NCI-H69 (cell line): ENCODE results near the gene TANGO6.
"Not testable (repeated sequence)": the region's sequence is repeated elsewhere in the genome, so short reads cannot be mapped to it uniquely, and the experiment has no call there.

Experiments
- DNase-seq: peaks from one replicate; lab custom pipeline; 2025; lab: John Stamatoyannopoulos, UW

The TANGO6 gene

GRCh38 chr16:68843482-68844210 lies at the start of gene TANGO6:
TANGO6 (plus strand) TSS chr16:68843531; CDS start chr16:68843618, 87 bp downstream.
- DNase-seq: peak; percentile 86

DNA sequence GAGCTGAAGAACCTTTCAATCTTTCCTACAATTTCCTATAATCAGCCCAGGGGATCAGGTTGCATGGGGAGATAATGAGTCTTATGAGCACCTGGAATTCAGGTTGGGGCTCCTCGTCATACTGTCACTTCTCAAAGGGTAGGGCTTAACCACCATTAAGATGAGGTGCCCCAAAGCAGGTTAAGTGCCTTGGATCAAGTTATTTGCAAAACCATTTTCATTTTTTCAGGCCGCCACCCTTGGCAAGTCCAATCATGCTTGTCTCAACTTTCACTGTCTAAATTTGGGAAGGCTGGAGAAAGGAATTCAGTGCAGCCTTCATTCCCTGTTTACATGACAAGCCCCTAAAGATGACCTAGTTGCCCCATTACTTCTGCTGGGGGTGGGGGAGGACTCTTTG lies 44.9 kb upstream of the TANGO6 start:
- peak; percentile 47 for DNase-seq

DNA sequence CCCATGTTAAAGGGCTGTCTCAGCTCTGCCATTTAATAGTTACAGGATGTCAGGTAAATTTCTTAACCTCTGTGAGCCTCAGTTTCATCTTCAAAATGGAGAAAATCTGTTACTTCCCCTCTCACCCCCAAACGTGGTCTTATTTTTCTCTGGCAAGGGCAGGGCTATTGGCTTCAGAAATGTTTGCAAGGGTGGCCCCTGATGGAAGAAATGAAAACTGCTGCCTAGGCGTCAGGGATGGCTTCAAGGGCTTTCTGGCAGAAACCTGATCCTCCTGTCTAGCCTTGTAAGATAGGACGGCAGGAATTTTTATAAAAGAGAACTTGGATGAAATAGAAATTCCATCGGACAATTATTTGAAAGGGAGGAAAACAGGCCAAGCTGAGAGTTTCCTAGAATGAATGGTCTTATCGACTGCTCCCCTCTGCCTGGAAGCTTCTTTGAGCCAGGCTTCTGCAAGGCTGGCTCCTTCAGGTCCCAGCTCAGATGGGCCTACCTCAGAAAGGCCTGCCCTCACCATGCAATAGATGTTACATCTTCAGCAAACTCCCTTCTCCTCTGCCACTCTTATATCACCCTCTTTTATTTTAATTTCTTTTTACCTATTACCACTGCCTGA lies 43.0 kb upstream of the TANGO6 start:
- peak; percentile 68 for DNase-seq

DNA sequence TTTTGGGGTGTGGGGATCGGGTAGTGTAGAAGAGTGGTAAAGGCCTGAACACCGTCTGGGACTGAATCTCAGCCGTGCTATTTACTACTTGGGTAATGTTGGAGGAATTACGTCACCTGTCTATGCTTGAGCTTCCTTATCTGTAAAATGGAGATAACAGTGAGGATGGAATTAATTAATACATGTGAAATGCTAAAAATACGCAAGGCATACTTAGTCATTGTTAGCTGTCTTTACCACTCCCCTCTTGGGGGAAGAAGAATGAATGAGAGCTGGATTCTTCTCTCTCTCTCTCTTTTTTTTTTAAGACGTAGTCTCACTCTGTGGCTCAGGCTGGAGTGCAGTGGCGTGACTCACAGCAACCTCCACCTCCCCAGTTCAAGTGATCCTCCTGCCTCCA lies 41.1 kb upstream of the TANGO6 start:
- DNase-seq: no peak

GRCh38 chr16:68806422-68806821 lies 36.9 kb upstream of the TANGO6 start:
- DNase-seq: no peak

DNA sequence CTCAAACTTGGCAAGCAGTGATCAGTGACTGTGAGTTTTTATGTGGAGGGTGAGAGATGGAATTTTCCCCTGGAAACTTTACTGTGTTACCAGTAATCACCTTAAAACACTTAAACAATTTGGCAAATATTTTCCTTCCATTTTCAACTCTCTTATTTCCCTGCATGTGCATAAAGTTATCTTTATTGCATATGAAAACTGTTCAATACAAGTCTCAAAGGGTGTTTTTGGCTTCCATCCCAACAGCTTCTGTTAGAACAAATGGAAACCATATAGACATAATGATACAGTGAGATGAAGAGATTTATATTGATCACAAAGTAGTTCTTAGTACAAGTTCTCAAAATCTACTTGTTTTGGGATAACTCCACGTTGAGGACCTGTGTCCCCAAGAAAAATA lies 36.4 kb upstream of the TANGO6 start:
- DNase-seq: no peak

DNA sequence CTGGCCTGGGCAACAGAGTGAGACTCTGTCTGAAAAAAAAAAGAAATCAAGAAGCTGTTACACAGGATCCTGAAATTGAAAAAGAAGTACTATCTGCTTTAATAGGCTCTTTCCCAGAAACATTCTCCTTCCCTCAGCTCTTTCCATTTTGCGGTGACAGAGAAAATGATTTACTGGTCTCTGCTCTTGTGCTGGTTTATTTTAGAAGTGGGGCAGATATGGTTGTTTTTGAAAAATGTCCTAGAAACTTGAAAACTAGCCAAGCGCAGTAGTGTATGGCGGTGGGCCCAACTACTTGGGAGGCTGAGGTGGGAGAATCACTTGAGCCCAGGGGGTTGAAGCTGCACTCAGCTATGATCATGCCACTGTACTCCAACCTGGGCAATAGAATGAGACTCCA lies 28.8 kb upstream of the TANGO6 start:
- DNase-seq: no peak

GRCh38 chr16:68823401-68824135 lies 19.8 kb upstream of the TANGO6 start:
- no peak for DNase-seq

DNA sequence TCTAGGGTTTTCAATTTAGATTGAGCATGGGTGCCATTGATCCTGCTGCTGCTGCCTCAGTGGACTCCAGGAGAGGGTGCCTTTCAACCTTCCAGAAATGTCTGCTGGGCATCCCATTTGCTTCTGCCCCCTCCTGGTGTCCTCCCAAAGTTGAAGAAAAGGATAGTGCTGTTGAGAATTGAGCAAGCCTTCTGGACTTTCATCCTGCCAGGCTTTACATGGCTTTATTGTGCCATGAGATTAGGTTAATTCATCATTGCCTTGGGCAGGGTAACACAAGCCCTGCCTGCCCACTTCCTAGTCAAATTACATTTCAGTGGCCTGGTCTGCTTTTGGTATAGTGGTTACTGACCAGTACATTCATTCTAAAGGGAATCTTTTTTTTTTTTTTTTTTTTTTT lies 17.9 kb upstream of the TANGO6 start:
- DNase-seq: no peak

- no peak for DNase-seq
These were observed 16.7 kb upstream of the TANGO6 start for GRCh38 chr16:68826652-68827051.

DNA sequence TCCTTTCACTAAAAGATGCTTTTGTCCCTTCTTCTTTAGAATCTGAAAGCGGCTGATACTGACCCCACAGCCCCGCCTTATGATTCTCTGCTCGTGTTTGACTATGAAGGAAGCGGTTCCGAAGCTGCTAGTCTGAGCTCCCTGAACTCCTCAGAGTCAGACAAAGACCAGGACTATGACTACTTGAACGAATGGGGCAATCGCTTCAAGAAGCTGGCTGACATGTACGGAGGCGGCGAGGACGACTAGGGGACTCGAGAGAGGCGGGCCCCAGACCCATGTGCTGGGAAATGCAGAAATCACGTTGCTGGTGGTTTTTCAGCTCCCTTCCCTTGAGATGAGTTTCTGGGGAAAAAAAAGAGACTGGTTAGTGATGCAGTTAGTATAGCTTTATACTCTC lies 10.1 kb upstream of the TANGO6 start:
- no peak for DNase-seq

DNA sequence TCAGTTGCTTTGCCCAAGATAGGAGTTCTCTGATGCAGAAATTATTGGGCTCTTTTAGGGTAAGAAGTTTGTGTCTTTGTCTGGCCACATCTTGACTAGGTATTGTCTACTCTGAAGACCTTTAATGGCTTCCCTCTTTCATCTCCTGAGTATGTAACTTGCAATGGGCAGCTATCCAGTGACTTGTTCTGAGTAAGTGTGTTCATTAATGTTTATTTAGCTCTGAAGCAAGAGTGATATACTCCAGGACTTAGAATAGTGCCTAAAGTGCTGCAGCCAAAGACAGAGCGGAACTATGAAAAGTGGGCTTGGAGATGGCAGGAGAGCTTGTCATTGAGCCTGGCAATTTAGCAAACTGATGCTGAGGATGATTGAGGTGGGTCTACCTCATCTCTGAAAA lies 8.8 kb upstream of the TANGO6 start:
- no peak for DNase-seq

DNA sequence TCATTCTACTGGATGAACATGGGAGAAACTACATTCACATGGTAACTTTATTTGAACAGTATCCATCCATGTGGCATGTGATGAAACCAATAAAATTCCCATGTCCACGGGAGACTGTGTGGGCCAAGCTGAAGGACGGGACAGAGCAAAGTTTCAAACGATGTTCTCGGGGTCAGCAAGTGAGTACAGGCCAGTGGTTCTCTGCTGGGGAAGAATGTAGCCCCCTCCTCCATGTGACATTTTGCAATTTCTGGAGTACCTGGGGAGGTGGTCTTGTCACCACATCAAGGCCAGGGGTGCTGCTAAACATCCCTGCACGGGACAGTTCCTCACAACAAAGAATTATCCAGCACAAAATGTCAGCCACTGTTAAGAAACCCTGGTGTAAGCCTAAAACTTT lies 7.4 kb upstream of the TANGO6 start:
- no peak for DNase-seq

DNA sequence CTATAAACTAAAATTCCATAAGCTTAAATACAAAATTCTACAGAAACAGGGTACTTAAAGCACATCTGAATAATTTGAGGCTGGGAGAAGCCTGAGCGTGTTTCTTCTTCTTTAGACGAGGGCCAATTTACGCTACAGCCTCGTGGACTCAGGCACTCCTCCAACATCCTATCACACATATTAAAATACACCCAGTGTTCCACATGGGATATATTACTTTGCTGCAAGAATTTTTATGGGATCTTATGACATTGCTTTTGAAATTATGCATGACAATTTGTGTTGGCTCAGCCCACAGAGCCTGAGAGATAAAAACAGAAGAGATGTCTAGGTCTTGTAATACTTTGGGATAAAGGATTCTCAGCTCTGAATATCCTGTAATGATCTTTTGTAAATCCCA lies 3.5 kb upstream of the TANGO6 start:
- DNase-seq: no peak

- DNase-seq: not testable (repeated sequence)
These were observed 308 bp upstream of the TANGO6 start for GRCh38 chr16:68842964-68843481.

DNA sequence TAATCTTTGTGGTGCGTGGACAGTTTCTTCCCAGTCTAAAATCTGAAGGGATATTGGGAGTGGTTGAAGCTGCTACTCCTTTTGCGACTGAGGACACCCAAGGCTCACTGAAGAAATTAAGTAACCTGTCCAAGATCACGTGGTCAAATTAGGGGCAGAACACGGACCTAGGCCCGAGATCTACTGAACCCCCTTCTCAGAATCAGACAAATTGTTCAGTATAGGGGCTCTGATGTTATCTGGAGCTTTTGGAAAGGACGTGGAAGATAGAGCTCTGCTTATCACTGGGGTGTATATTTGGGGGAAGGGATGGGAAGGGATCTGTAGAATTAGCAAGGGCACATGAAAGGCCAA lies 857 bp downstream of the TANGO6 start:
- no peak for DNase-seq

- DNase-seq: no peak
These were observed 5.5 kb downstream of the TANGO6 start for GRCh38 chr16:68848786-68849185.

- no peak for DNase-seq
These were observed 7.2 kb downstream of the TANGO6 start for GRCh38 chr16:68850481-68850880.

DNA sequence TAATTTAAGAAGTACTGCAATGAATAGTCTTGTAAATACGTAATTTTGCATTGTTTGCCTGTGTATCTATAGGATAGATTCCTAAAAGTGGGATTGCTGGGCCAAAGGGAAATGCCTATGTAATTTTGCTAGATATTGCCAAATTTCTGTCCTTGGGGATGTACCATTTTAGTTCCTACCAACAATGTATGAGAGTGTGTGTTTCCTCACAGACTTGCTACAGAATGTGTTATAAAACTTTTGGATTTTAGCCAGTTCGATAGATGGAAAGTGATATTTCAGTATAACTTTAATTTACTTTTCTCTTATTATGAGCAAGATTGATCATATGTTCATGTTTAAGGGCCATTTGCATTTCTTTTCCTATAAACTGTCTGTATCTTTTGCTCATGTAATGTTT lies 8.3 kb downstream of the TANGO6 start:
- no peak for DNase-seq

GRCh38 chr16:68857479-68857878 lies 14.1 kb downstream of the TANGO6 start:
- no peak for DNase-seq

DNA sequence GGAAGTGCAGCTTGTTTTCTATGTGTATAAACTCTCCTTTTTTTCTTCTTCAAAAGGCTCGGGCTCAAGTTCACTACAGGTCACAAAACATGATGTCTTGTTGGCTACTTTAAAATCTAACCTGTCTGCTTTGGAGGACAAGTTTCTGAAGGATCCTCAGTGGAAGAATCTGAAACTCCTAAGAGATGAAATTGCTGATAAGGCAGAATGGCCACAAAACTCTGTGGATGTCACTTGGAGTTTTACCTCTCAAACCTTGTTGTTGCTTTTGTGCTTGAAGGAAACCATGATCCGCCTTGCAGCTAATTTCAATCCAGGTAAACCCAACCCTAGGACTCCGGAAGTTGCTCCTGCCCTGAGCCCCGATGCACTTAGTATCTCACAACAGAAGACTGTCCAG lies 16.5 kb downstream of the TANGO6 start:
- DNase-seq: no peak

DNA sequence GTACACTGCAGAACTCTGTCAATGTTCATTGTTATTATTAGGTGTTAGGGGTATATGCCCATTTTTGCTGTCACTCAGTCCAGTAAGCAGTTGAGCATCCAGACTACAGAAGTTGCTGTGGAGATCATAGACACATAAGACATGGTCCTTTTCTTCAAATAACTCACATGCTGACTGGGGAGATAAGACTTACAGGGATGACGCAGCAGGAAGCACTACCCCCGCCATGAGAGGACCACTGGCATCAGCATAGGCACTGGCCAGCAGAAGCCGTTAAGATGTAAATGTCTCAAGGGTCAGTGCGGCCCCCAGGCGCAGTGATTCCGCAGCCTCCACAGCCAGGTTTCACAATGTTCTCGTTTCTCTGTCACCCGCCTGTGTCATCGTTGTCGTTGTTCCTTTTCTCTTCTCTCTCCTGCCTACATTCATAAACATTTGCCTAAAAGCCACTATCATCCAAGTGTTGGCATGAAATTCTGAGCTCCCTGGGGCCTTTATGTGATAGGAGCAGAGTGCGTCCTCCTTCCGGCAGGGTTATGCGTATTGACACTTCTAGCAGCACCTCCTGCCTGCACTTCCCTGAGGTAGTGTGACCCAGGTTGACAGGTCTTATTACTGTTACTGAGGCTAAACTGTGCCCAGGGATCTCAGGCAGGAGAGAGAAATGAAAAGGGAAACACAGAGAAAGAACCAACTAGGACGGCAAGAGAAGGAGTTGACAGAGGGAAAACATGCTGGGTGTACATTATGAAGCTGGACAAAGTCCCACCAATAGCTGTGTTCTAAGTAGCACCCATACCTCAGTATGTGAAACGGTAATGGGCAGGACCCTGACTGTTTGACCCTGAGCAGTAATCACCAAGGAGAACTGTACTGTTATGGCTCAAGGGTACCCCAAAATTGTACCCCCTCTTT lies 17.9 kb downstream of the TANGO6 start:
- no peak for DNase-seq
